Measurements from ENCODE around the gene BRINP3.

Gene BRINP3

GRCh38 chr1:190212450-190212849, 265.2 kb downstream of the BRINP3 start:
- H3K27ac Mint-ChIP-seq, result no peak overlapping the region
- H3K4me1 Mint-ChIP-seq, result no peaks in the 10 kb centered on the region
- no peak overlapping the region for H3K4me3 Mint-ChIP-seq
- no peak for ATAC-seq
- no peaks in the 10 kb centered on the region for H3K9me3 Mint-ChIP-seq
- H3K27me3 Mint-ChIP-seq, result no peaks in the 10 kb centered on the region
- H3K36me3 Mint-ChIP-seq, result no peaks in the 10 kb centered on the region

DNA sequence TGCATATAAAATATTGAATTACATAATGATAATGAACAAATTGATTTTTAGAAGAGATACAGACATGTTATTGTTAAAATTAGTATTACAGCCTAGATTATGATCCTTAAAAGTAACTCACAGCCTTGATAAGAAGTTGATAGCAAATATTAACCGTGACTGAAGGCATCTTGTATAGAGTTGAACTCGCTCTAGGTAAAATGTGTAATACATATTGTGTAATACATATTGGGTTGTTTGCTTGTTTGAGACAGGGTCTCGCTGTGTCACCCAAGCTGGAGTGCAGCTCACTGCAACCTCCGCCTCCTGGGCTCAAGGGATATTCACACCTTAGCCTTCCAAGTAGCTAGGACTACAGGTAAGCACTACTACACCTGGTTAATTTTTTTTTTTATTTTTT, 269.9 kb downstream of the BRINP3 start:
- H3K27ac Mint-ChIP-seq, result no peak overlapping the region
- no peak overlapping the region for H3K4me3 Mint-ChIP-seq
- no peak for ATAC-seq
- no peaks in the 10 kb centered on the region for H3K27me3 Mint-ChIP-seq
- no peaks in the 10 kb centered on the region for H3K4me1 Mint-ChIP-seq
- H3K36me3 Mint-ChIP-seq, result no peaks in the 10 kb centered on the region
- no peaks in the 10 kb centered on the region for H3K9me3 Mint-ChIP-seq

GRCh38 chr1:190205713-190206112, 272.0 kb downstream of the BRINP3 start:
- no peak for ATAC-seq
- Mint-ChIP-seq H3K36me3 (no peaks in the 10 kb centered on the region), H3K9me3 (peaks cover 9% of the 10 kb centered on the region), H3K4me3 (no peak overlapping the region), H3K27me3 (no peaks in the 10 kb centered on the region), H3K4me1 (no peaks in the 10 kb centered on the region), H3K27ac (no peak overlapping the region)

- Mint-ChIP-seq H3K27me3 (no peaks in the 10 kb centered on the region), H3K9me3 (peaks cover 3% of the 10 kb centered on the region), H3K36me3 (no peaks in the 10 kb centered on the region), H3K4me1 (no peaks in the 10 kb centered on the region), H3K27ac (no peak overlapping the region), H3K4me3 (no peak overlapping the region)
- no peak for ATAC-seq
Observed at GRCh38 chr1:190196020-190196419, 281.6 kb downstream of the BRINP3 start.

DNA sequence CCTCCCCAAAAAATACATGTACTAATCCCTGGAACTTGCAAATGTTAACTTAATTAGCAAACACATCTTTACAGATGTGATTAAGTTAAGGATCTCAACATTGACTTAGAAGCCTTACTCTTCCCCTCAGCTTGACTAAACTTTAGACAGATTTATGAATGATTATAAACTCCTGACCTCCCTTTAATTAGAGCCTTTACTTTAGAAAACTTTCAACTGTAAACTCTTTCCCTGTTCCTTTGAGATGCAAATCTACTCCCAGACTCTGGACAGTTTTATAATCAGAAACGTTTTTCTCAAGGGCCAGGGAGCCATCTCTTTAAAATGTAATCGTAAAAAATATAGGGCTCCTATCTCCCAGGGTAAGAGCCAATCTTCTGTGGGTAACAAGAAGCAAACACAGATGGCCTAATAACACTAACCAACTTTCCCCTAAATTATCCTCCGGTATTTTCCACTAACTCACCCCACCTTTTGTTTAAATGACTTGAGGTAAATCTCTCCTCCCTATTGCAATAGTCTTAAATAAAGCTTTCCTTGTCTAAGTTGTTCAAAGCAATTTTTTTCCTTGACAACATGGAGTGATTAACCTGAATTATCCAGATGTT, 284.1 kb downstream of the BRINP3 start:
- H3K27ac Mint-ChIP-seq, result no peak overlapping the region
- H3K9me3 Mint-ChIP-seq, result no peaks in the 10 kb centered on the region
- ATAC-seq, result no peak
- no peaks in the 10 kb centered on the region for H3K4me1 Mint-ChIP-seq
- no peak overlapping the region for H3K4me3 Mint-ChIP-seq
- no peaks in the 10 kb centered on the region for H3K36me3 Mint-ChIP-seq
- no peaks in the 10 kb centered on the region for H3K27me3 Mint-ChIP-seq

GRCh38 chr1:190192627-190193026, 285.0 kb downstream of the BRINP3 start:
- H3K27me3 Mint-ChIP-seq, result no peaks in the 10 kb centered on the region
- H3K4me3 Mint-ChIP-seq, result no peak overlapping the region
- no peak overlapping the region for H3K27ac Mint-ChIP-seq
- no peaks in the 10 kb centered on the region for H3K9me3 Mint-ChIP-seq
- no peaks in the 10 kb centered on the region for H3K4me1 Mint-ChIP-seq
- H3K36me3 Mint-ChIP-seq, result no peaks in the 10 kb centered on the region
- no peak for ATAC-seq

- no peak overlapping the region for H3K27ac Mint-ChIP-seq
- H3K4me3 Mint-ChIP-seq, result no peak overlapping the region
- no peak for ATAC-seq
- H3K36me3 Mint-ChIP-seq, result no peaks in the 10 kb centered on the region
- no peaks in the 10 kb centered on the region for H3K4me1 Mint-ChIP-seq
- H3K27me3 Mint-ChIP-seq, result no peaks in the 10 kb centered on the region
- H3K9me3 Mint-ChIP-seq, result no peaks in the 10 kb centered on the region
Observed at GRCh38 chr1:190183588-190183987, 294.1 kb downstream of the BRINP3 start.

DNA sequence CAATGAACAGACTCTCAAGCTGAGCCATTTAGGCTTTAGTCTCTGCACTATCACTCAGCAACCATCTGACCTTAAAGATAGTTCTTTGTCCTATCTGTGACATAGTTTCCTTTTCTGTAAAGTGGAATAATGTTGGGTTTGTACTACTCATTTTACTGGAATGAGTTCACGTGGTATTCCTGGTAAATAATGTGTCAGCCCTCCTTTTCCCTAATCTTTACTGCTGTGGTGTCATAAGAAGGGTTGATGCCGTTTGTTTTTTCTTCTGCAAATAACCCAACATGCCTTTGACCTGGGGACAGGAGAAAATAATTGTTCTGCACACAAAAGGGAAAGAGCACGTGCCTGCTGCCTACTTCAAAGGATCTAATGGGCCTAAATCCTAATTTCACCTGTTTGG, 297.8 kb downstream of the BRINP3 start:
- Mint-ChIP-seq H3K9me3 (no peaks in the 10 kb centered on the region), H3K27me3 (no peaks in the 10 kb centered on the region), H3K4me1 (no peaks in the 10 kb centered on the region), H3K27ac (no peak overlapping the region), H3K36me3 (no peaks in the 10 kb centered on the region), H3K4me3 (no peak overlapping the region)
- ATAC-seq, result no peak

GRCh38 chr1:190178827-190179226, 298.8 kb downstream of the BRINP3 start:
- H3K36me3 Mint-ChIP-seq, result no peaks in the 10 kb centered on the region
- H3K27me3 Mint-ChIP-seq, result no peaks in the 10 kb centered on the region
- H3K4me3 Mint-ChIP-seq, result no peak overlapping the region
- no peak for ATAC-seq
- H3K9me3 Mint-ChIP-seq, result no peaks in the 10 kb centered on the region
- H3K27ac Mint-ChIP-seq, result no peak overlapping the region
- H3K4me1 Mint-ChIP-seq, result no peaks in the 10 kb centered on the region

- no peak overlapping the region for H3K4me3 Mint-ChIP-seq
- H3K4me1 Mint-ChIP-seq, result no peaks in the 10 kb centered on the region
- no peak overlapping the region for H3K27ac Mint-ChIP-seq
- H3K27me3 Mint-ChIP-seq, result no peaks in the 10 kb centered on the region
- no peaks in the 10 kb centered on the region for H3K36me3 Mint-ChIP-seq
- no peak for ATAC-seq
- no peaks in the 10 kb centered on the region for H3K9me3 Mint-ChIP-seq
Observed at GRCh38 chr1:190177555-190177954, 300.1 kb downstream of the BRINP3 start.

- H3K27ac Mint-ChIP-seq, result no peak overlapping the region
Observed at GRCh38 chr1:190176776-190177175, 300.9 kb downstream of the BRINP3 start.

GRCh38 chr1:190175320-190175719, 302.3 kb downstream of the BRINP3 start:
- H3K9me3 Mint-ChIP-seq, result no peaks in the 10 kb centered on the region
- no peaks in the 10 kb centered on the region for H3K36me3 Mint-ChIP-seq
- H3K27me3 Mint-ChIP-seq, result no peaks in the 10 kb centered on the region
- H3K4me3 Mint-ChIP-seq, result no peak overlapping the region
- no peak overlapping the region for H3K27ac Mint-ChIP-seq
- H3K4me1 Mint-ChIP-seq, result no peaks in the 10 kb centered on the region
- ATAC-seq, result no peak

More at GRCh38 chr1:190176776-190177175, 300.9 kb downstream of the BRINP3 start:
- no peak for ATAC-seq
- H3K36me3 Mint-ChIP-seq, result no peaks in the 10 kb centered on the region
- no peaks in the 10 kb centered on the region for H3K27me3 Mint-ChIP-seq
- no peaks in the 10 kb centered on the region for H3K9me3 Mint-ChIP-seq
- no peak overlapping the region for H3K4me3 Mint-ChIP-seq
- no peaks in the 10 kb centered on the region for H3K4me1 Mint-ChIP-seq

GRCh38 chr1:190172651-190173430, 304.8 kb downstream of the BRINP3 start:
- no peaks in the 10 kb centered on the region for H3K27me3 Mint-ChIP-seq
- H3K27ac Mint-ChIP-seq, result no peak overlapping the region
- no peak for ATAC-seq
- H3K36me3 Mint-ChIP-seq, result no peaks in the 10 kb centered on the region
- H3K4me1 Mint-ChIP-seq, result no peaks in the 10 kb centered on the region
- no peaks in the 10 kb centered on the region for H3K9me3 Mint-ChIP-seq
- no peak overlapping the region for H3K4me3 Mint-ChIP-seq

DNA sequence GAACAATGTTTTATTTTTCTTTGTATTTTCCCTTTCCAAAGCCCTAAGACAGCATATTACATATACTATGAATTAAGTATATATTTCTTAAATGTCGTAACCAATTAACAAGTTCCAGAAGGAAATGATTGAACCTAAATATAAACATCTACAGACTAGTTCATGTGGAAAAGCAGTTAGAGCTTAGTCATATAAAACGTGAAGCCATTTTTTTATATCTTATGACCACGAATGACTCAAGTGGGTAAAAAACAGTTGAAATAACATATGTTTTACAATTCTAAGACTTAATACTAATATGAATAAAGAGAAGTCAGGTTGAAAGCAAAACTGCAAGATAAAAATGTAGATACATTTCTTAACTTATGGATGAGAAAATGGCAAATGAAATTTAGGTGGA, 307.3 kb downstream of the BRINP3 start:
- H3K27ac Mint-ChIP-seq, result no peak overlapping the region
- H3K9me3 Mint-ChIP-seq, result no peaks in the 10 kb centered on the region
- H3K27me3 Mint-ChIP-seq, result no peaks in the 10 kb centered on the region
- H3K36me3 Mint-ChIP-seq, result no peaks in the 10 kb centered on the region
- H3K4me1 Mint-ChIP-seq, result no peaks in the 10 kb centered on the region
- H3K4me3 Mint-ChIP-seq, result no peak overlapping the region
- no peak for ATAC-seq

- Mint-ChIP-seq H3K4me1 (no peaks in the 10 kb centered on the region), H3K27me3 (no peaks in the 10 kb centered on the region), H3K4me3 (no peak overlapping the region), H3K27ac (no peak overlapping the region), H3K9me3 (no peaks in the 10 kb centered on the region), H3K36me3 (no peaks in the 10 kb centered on the region)
- ATAC-seq, result no peak
Observed at GRCh38 chr1:190169311-190170067, 308.2 kb downstream of the BRINP3 start.

DNA sequence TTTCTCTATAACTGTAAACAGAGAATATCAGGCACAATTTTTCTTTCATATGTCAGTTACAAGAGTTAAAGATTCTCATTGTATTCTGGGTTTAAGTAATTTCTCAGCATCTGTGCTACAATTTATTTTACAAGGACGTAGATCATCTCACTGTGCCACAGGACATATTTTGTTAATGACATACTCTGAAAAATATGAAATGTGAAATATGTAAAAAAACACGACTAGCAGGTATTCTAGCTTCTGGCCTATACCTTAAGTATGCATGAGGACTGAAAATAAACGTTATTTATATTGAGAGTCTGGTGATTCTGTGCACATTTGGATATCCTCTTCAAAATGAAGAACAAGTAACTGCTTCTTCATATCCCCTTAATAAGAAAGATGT, 308.8 kb downstream of the BRINP3 start:
- Mint-ChIP-seq H3K27me3 (no peaks in the 10 kb centered on the region), H3K4me3 (no peak overlapping the region), H3K9me3 (no peaks in the 10 kb centered on the region), H3K4me1 (no peaks in the 10 kb centered on the region), H3K36me3 (no peaks in the 10 kb centered on the region), H3K27ac (no peak overlapping the region)
- no peak for ATAC-seq

All from stimulated activated memory B cell treated with anti-CD40 and anti-IgM and Interleukin-4, amounts not matched to agents 10 μg/mL and 1 μg/mL and 100 μg/mL, for 72 hours (primary cell).